HG03280 (cell line): ENCODE measurements around the gene TEX30.
A peak's percentile ranks its signal among the peaks of the same experiment; 100 is the strongest.

Source experiments
- ATAC-seq: cut with Tn5 transposase; IDR thresholded peaks from one replicate; pipeline ENCODE4 v1.9.1; 2021; ENCODE audit warnings: mild to moderate bottlenecking, moderate library complexity; ENCODE audit not compliant: unreplicated experiment

Gene TEX30

DNA sequence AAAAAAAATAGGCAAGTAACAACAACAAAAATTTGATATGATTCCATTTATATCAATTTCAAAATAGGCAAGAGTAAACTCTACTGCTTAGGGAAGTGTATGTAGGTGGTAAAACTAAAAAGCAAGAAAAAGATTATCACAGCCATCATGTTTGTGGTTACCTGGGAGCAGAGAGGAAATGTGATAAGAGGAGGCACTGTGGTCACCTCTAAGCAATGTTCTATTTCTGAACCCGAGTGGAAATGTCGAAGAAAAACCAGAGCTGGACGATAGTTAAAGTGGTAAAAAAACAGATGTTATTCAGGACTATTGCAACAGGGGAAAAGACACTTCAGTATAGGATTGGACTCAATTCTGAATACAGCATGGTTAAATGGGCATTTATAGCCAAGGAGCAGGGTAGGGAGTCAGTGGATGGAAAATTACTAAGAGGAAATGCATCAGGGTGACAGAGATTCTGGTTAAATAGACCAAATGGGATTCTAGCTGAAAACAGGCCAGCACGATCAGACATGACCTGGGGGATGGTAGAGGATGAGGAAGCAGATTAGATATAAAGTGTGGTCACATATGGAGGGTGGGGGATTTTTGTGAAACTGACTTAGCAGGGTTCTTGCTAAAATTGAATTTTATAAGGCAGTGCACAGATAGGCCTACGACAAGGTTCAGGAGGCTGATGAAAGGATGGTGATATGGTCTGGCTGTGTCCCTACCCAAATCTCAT lies 6.0 kb upstream of the TEX30 start:
- no peak for ATAC-seq

DNA sequence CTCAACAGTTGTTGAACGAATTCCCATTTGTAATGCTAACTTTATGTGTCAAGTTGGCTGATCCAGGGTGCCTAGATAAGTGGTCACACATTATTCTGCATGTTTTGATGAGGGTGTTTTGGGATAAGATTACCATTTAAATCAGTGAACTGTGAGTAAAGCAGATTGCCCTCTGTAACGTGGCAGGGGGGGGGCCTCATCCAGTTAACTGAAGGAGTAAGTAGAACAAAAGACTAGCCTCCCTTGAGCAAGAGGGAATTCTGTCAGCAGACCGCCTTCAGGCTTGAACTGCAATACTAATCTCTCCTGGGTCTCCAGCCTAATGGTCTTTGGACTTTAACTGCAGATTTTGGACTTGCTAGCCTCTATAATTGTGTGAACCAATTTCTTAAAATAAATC lies 4.2 kb upstream of the TEX30 start:
- ATAC-seq, result no peak

DNA sequence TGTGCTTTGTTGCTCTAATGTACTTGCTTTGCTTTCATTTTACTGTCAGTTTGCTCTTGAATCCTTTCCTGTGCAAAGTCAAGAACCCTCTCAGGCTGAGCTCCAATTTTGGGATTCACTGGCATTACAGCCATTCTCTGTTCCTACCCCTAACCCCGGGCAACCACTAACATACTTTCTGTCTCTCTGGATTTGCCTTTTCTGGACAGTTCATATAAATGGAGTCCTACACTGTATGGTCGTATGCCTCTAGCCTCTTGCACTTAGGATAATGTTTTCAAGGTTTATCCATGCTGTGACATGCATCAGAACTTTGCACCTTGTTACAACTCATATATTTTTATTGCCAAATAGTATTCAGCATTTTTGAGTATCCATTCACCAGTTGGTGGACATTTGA lies 2.7 kb upstream of the TEX30 start:
- no peak for ATAC-seq

DNA sequence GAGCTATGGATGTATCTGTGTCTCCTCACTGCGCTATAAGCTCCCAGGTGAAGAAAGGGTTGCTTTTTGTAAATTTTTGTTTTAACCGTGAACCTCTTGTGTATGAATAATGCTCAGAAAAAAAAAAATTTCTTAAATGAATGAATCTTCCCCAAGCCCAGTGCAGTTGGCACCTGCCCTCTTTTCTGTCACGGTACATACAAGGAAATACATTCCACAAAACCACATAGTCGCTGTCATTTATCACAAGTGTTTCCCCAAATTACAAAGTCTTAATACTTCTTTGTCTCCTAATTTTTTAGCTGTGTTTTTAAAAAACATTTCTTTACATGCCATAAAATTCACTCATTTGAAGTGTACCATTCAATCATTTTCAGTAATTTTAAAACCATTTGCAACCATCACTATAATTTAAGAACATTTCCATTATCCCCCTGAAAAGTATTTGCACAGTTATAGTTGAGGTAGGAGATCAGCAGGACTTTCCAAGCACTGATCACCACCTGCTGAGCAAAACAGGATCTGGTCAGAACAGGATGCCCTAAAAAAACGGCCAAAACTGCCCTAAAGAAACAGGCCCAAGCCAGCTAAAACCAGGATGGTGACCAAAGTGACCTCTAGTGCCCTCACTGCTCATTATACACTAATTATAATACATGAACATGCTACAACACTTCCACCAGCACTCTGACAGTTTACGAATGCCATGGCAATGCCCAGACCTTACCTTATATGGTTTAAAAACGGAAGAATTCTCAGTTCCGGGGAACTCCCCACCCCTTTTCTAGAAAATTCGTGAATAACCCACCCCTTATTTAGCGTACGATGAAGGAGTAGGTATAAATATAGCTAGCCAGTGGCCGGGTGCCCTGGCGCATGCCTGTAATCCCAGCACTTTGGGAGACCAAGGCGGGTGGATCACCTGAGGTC lies 1.3 kb upstream of the TEX30 start:
- no peak for ATAC-seq

GRCh38 chr13:102774214-102774568 lies 605 bp upstream of the TEX30 start:
- ATAC-seq, result no peak

GRCh38 chr13:102772042-102772425 lies 1.6 kb downstream of the TEX30 start:
- no peak for ATAC-seq

DNA sequence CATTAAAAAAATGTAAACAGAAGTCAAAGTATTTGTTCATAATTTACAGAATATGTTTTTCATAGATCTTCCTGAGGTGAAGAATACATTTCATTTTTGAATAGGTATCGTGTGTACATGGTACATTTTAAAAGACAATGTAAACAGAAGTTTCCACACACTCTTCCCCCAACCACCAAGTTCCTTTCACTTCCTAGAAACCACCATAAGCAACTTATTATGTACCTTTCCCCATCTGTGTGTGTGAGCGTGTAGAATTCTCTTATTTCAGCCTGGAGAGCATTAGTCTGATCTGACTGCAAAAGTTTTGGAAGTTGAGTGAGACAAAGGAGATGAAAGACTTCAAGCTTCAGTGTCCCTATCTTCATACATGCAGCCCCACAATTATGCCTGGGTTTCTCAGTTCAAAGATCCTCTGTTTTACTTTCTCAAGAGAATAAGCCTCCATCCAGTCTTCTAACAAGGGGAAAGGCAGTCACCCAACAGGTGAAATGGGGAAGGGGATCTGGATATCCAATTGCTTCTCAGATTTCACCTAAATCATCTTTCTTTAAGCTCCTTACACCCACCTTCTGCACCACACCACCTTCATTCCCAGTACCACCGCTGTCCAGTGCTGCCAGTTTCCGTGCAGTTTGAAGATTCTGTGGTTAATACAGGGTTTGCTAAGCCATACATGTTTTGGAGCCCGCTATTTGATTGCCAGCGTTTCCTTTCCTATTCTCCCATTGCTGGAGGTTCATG lies 2.1 kb downstream of the TEX30 start:
- no peak for ATAC-seq

DNA sequence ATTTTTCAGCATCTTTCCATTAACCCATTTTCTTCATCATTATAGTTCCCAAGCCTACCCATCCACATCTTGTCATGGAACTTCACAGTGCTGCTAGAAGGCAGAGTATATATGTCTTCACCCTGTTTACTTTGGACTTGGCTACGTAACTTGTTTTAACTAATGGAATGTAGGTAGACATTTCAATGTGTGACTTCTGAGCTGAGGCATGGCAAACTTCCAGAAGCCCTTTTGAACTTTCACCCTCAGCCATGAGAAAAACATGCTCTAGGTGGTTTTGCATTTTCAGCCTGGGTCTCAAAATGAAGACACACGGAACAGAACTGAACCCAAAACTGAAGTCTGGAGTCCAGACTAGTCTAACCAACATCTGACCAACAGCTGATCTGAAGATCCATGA lies 3.2 kb downstream of the TEX30 start:
- ATAC-seq, result no peak

DNA sequence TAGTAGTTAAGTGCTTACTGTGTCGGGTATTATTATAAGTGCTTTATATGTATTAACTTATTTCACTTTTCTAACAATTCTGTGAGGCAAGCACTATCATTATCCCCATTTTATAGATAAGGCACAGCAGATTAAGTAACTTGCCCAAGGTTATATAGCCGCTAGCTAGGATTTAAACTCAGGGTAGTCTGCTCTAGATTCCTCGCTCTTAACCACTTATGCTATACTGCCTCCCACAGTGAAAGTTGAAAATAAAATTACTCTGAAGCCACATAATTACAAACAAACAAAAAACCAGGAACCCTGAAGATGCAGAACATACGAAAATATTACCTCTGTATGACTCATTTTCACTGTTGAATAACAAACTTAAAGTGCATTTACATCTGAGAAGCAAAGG lies 3.9 kb downstream of the TEX30 start:
- ATAC-seq, result no peak

- no peak for ATAC-seq
These were observed 4.7 kb downstream of the TEX30 start for GRCh38 chr13:102768909-102769308.

DNA sequence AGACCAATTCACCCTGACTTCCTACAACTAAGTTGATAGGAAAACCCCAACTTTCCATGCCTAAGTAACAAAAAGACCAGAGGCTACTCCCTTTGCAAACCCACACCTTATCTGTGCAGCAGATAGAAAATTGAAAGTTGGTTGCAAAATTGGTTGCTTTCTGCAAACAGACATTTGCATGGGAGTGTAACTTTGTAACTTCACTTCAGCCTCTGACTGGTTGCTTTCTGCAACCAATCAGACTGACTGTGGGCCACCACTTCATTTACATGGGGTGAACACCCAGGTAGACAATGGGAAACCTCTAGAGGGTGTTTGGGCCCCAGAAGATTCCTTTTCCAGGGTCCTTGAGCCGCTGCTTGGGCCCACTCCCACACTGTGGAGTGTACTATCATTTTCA lies 9.8 kb downstream of the TEX30 start:
- ATAC-seq, result no peak

- no peak for ATAC-seq
These were observed 12.5 kb downstream of the TEX30 start for GRCh38 chr13:102761071-102761470.

DNA sequence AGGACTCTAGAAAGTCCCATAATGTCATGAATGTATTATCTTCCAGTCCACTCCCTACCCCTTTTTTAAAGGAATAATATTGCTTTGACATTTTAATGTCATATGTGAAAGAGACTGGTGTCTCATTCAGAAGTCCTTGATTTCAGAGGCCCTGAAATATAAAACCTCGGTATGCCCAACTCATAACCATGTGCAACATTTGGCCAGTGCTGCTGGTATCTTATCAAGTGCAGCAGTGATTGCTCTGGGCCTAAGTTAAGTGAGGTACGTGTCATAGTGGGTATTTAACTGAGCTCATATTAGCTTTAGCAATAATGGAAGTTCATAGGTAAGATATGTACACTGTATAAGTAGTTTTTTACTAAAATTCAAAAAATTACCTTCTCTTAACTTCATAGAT lies 14.7 kb downstream of the TEX30 start:
- no peak for ATAC-seq

GRCh38 chr13:102757006-102757405 lies 16.6 kb downstream of the TEX30 start:
- ATAC-seq, result no peak

GRCh38 chr13:102751886-102752285 lies 21.7 kb downstream of the TEX30 start:
- no peak for ATAC-seq

GRCh38 chr13:102742506-102742905 lies 31.1 kb downstream of the TEX30 start:
- no peak for ATAC-seq

- ATAC-seq, result no peak
These were observed 31.5 kb downstream of the TEX30 start for GRCh38 chr13:102742101-102742500.

- no peak for ATAC-seq
These were observed 43.9 kb downstream of the TEX30 start for GRCh38 chr13:102729560-102730270.

DNA sequence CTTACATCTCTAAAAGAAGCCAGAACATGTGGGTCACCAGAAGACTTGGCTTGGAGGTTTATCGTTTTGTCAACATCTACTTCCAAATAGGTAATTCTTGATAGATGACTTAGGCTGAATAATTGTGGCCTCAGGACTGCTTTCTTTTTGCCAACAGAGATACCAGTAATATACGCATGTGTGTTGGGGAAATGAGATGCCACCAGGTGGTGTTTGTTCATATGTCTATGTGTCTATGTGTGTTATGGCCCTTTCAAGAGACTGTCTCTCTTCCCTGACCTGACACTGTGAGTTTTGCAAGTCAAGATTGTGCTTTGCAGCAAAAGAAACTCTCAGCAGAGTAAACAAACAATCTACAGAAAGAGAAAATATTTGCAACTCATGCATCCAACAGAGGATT lies 47.2 kb downstream of the TEX30 start:
- no peak for ATAC-seq

DNA sequence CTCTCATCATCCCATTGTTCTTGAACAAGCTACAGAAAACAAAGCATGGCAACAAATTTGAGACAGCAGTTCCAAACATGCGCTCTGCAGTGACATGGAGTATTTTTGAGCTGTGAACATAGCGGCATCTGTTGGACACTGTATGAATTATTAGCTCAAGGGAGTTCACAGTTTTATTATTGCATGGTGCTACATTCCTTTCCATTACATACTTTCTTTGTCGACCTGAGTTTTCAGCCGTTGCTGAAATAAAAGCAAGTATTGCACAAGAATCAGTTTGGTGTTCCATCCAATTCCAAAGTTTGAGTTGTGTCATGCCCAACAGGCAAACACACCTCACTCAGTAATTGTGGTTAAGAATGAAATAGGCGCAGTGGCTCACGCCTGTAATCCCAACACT lies 48.7 kb downstream of the TEX30 start:
- peak; percentile 73 for ATAC-seq

GRCh38 chr13:102721800-102722231 lies 51.8 kb downstream of the TEX30 start:
- no peak for ATAC-seq
